Measurements from ENCODE around the gene SETD2.

The SETD2 gene

GRCh38 chr3:46966811-46967210, 197.1 kb downstream of the SETD2 start:
- TF ChIP-seq JUND (IDR thresholded peaks at IDR 0.05; ENCODE audit: low read depth): no peak
- no peak for DNase-seq (ENCODE audit: low read depth in 1 of 2, low spot score in 1 of 2)
- in situ Hi-C loops (cut with HindIII; ENCODE audit: low pct_unique_long_range_greater_than_20kb, low sequenced_read_pairs): no loop called here
